Transverse colon (tissue), 4 donors: ENCODE data around the gene SLC25A29. TPM values are rescaled to one million over a fixed set of nuclear protein-coding genes. Genes with fewer than 3 reads are reported as not detected.

Source experiments
- DNase-seq: peaks from one replicate; pipeline ENCODE4 v3.0.0-alpha.2; 2019
- H3K27ac ChIP-seq, 4 donors: fragments of 200-600 bp; sonication (generic); 2 replicates each; pipeline ENCODE4 v1.5.1; 2016 to 2018; ENCODE audit warnings: inconsistent platforms in 4 of 4
- H3K27me3 ChIP-seq: fragments of 200-600 bp; sonication (generic); 2 replicates; pipeline ENCODE4 v1.5.1; 2017; ENCODE audit warnings: inconsistent platforms
- H3K36me3 ChIP-seq, 4 donors: fragments of 200-600 bp; sonication (generic); 2 replicates each; pipeline ENCODE4 v1.5.1; 2017 to 2019; ENCODE audit warnings: inconsistent platforms in 4 of 4
- H3K4me1 ChIP-seq, 4 donors: fragments of 200-600 bp; sonication (generic); 2 replicates each; pipeline ENCODE4 v1.5.1; 2017 to 2020; ENCODE audit warnings: inconsistent platforms in 4 of 4
- H3K4me3 ChIP-seq, 4 donors: fragments of 200-600 bp; sonication (generic); 1 replicate in 1 of 4; 2 replicates in 3 of 4; pipeline versions ENCODE4 v1.5.1 to v1.6.1; 2017 to 2019; ENCODE audit warnings: inconsistent platforms in 4 of 4
- H3K9me3 ChIP-seq, 2 donors: fragments of 200-600 bp; sonication (generic); 2 replicates each; pipeline ENCODE4 v1.5.1; 2017 to 2019; ENCODE audit warnings: inconsistent platforms in 2 of 2
- CTCF ChIP-seq, 5 experiments: fragments of 200-600 bp in 3 of 5; fragments of 450-650 bp in 2 of 5; sonication (generic) in 3 of 5; IDR thresholded peaks; 1 replicate in 2 of 5; 2 replicates in 3 of 5; pipeline ENCODE4 v1.5.1; 2016 to 2017; ENCODE audit warnings: antibody characterized with exemption in 5 of 5, inconsistent platforms in 3 of 5, mild to moderate bottlenecking in 2 of 5, moderate library complexity in 1 of 5
- EP300 ChIP-seq: sonication (generic); formaldehyde crosslinking; IDR thresholded peaks from one replicate; pipeline ENCODE4 v1.6.1; 2017; ENCODE audit warnings: antibody characterized with exemption, low read depth
- POLR2A ChIP-seq: fragments of 450-650 bp; IDR thresholded peaks from one replicate; pipeline ENCODE4 v1.6.1; 2016; ENCODE audit warnings: antibody characterized with exemption, mild to moderate bottlenecking, moderate library complexity
- POLR2AphosphoS5 ChIP-seq, 3 donors: sonication (generic); formaldehyde crosslinking; IDR thresholded peaks; one replicate each; pipeline ENCODE4 v1.6.1; 2016; ENCODE audit warnings: antibody characterized with exemption in 3 of 3
- WGBS, 2 donors: methylation state at CpG; one replicate each; pipeline ENCODE4 v1.1.5; 2018; ENCODE audit warnings: low coverage in 1 of 2; 5-methylcytosine and 5-hydroxymethylcytosine counted together
- in situ Hi-C, 4 donors: fragments of 200-750 bp; cut with MboI; loops; one replicate each; pipeline versions ENCODE4 v1.15.0 to v1.15.1; 2017; ENCODE audit warnings: low sequenced_read_pairs in 3 of 4, low pct_ligation_motif_present in 1 of 4, low pct_unique_long_range_greater_than_20kb in 1 of 4
- intact Hi-C: fragments of 100-400 bp; cut with DNase I; formaldehyde crosslinking; loops from one replicate; pipeline ENCODE4 v1.15.1; 2023; ENCODE audit warnings: low total_unique reads
- total RNA-seq, 4 donors: library from RNA; depleted of rRNA; stranded (reverse); fragments of >200 nt; gene quantifications; one replicate each; pipeline ENCODE4 v1.1.0, GENCODE V29; 2016

SLC25A29 gene
- total RNA-seq, 4 donors from 2014 or later: 16.8 to 62.7 (median 19.7) TPM

GRCh38 chr14:100304825-100305323 lies 1.4 kb downstream of the SLC25A29 start:
- peak; percentile 64 for DNase-seq
- TF ChIP-seq POLR2A: peak; percentile 20
- no peak for TF ChIP-seq CTCF (IDR thresholded peaks at IDR 0.05)
- TF ChIP-seq EP300: no peak
- TF ChIP-seq POLR2AphosphoS5 (IDR thresholded peaks at IDR 0.05): no peak
- in situ Hi-C loops (no loop called here), intact Hi-C loops (loop anchor here (2.0 to 5.0 kb wide), 2 partner anchors 36 to 72 kb away; partner anchors contain the start of gene WDR25)
- Histone ChIP-seq H3K27ac (peak overlapping the region; percentile 88 to 93 (median 90)), H3K36me3 (no peaks in the 10 kb centered on the region), H3K4me3 (peak overlapping the region; percentile 69 to 97 (median 82)), H3K27me3 (no peaks in the 10 kb centered on the region), H3K9me3 (no peaks in the 10 kb centered on the region), H3K4me1 (peaks cover 10 to 44% (median 25%) of the 10 kb centered on the region in 4 donors)
- 9% methylated on average over 23 of the region's 23 CpGs; no CpG with 5 or more reads in 1 of the 2 donors for WGBS, 2 donors

GRCh38 chr14:100303925-100304324 lies 2.3 kb downstream of the SLC25A29 start:
- Histone ChIP-seq H3K9me3 (no peaks in the 10 kb centered on the region), H3K27ac (no peak overlapping the region)

GRCh38 chr14:100303179-100303578 lies 3.1 kb downstream of the SLC25A29 start:
- in situ Hi-C loops: no loop called here
- Histone ChIP-seq H3K36me3 (no peaks in the 10 kb centered on the region), H3K4me1 (peaks cover 10 to 46% (median 26%) of the 10 kb centered on the region in 4 donors), H3K27me3 (no peaks in the 10 kb centered on the region), H3K9me3 (no peaks in the 10 kb centered on the region), H3K27ac (no peak overlapping the region), H3K4me3 (no peak overlapping the region)
- DNase-seq: no peak
- WGBS, 2 donors: 33 to 58% methylated on average over 2 to 8 of the region's 8 CpGs
- TF ChIP-seq POLR2A (no peak), EP300 (no peak), CTCF (IDR thresholded peaks at IDR 0.05) (peak; percentile 35 to 49 (median 42))
- intact Hi-C loops: no loop called here

More at GRCh38 chr14:100303925-100304324, 2.3 kb downstream of the SLC25A29 start:
- DNase-seq: no peak
- intact Hi-C loops (loop anchor here (2.0 kb wide), 1 partner anchor 37 kb away; no protein-coding TSS in a partner anchor), in situ Hi-C loops (no loop called here)
- no peaks in the 10 kb centered on the region for H3K36me3 ChIP-seq
- WGBS, 2 donors: 62% methylated on average over 4 of the region's 4 CpGs; no CpG with 5 or more reads in 1 of the 2 donors
- H3K27me3 ChIP-seq: no peaks in the 10 kb centered on the region
- no peak for TF ChIP-seq POLR2A
- no peak for TF ChIP-seq CTCF (IDR thresholded peaks at IDR 0.05)
- TF ChIP-seq EP300: no peak
- TF ChIP-seq POLR2AphosphoS5 (IDR thresholded peaks at IDR 0.05): no peak
- no peak overlapping the region for H3K4me3 ChIP-seq
- peaks cover 10 to 44% (median 25%) of the 10 kb centered on the region in 4 donors for H3K4me1 ChIP-seq

- Histone ChIP-seq H3K9me3 (no peaks in the 10 kb centered on the region), H3K27me3 (no peaks in the 10 kb centered on the region), H3K36me3 (no peaks in the 10 kb centered on the region), H3K27ac (no peak overlapping the region), H3K4me3 (no peak overlapping the region), H3K4me1 (peaks cover 14 to 46% (median 30%) of the 10 kb centered on the region in 4 donors)
- TF ChIP-seq EP300: no peak
- no peak for TF ChIP-seq POLR2AphosphoS5 (IDR thresholded peaks at IDR 0.05)
- TF ChIP-seq POLR2A: no peak
- TF ChIP-seq CTCF (IDR thresholded peaks at IDR 0.05): no peak
- 22% methylated on average over 2 of the region's 2 CpGs; no CpG with 5 or more reads in 1 of the 2 donors for WGBS, 2 donors
- in situ Hi-C loops (no loop called here), intact Hi-C loops (no loop called here)
- no peak for DNase-seq
These were observed 3.6 kb downstream of the SLC25A29 start for GRCh38 chr14:100302616-100303015.
